GM18505 (cell line): ENCODE measurements around the gene SLC28A1.
"Not testable (repeated sequence)": the region's sequence is repeated elsewhere in the genome, so short reads cannot be mapped to it uniquely, and the experiment has no call there.

Experiments used
- ATAC-seq: cut with Tn5 transposase; IDR thresholded peaks from one replicate; pipeline ENCODE4 v1.9.1; 2021; ENCODE audit not compliant: unreplicated experiment
- POLR2A ChIP-seq: IDR thresholded peaks from 4 replicates; pipeline ENCODE4 v1.6.1; 2011; ENCODE audit warnings: borderline replicate concordance; ENCODE audit not compliant: insufficient read depth, insufficient read length; ENCODE audit errors: extremely low read depth

Gene SLC28A1

DNA sequence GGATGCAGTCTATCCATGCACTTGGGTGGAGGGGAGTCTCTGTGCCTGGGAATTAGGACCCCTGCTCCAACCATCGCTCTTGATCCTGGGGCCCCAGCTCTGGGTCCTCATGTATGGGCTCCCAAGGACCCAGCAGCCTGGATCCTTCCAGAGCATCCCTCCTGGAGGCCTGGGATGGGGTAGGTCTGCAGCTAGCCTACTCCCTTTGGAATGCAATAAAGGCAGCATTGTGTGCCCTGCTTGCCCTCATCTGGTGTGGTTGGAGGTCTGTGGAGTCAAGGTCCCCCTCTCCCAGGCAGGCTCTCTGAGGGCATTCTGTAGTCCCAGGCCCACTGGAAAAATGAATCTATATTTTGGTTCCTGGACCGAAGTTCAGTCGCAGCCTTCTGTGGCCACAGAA lies 15.0 kb upstream of the SLC28A1 start:
- TF ChIP-seq POLR2A: no peak
- no peak for ATAC-seq

DNA sequence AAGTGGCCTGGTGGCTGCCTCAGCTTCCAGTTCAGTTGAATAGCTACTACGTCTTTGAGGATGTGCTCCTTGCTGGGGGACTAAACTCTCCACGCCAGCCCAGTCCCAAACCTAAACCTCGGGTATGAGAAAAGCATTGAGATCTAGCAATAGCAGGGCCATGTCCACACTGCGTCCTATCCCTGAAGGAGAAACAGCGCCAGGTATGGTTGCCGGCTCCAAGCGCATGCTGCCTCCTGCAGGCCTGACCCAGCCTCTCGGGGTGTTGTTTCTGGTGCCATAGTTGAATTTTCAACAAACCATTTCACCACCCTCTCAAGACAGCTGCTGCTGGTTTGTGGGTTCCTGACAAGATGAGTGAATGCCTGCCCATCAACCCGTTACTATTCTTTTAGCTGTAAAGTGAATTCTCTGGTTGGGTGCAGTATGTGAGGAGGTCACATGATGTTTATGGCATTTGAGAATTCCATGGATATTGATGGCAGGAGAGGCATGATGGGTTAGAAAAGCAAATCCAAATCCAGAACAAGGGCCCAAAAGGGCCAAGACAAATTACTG lies 13.0 kb upstream of the SLC28A1 start:
- no peak for TF ChIP-seq POLR2A
- no peak for ATAC-seq

DNA sequence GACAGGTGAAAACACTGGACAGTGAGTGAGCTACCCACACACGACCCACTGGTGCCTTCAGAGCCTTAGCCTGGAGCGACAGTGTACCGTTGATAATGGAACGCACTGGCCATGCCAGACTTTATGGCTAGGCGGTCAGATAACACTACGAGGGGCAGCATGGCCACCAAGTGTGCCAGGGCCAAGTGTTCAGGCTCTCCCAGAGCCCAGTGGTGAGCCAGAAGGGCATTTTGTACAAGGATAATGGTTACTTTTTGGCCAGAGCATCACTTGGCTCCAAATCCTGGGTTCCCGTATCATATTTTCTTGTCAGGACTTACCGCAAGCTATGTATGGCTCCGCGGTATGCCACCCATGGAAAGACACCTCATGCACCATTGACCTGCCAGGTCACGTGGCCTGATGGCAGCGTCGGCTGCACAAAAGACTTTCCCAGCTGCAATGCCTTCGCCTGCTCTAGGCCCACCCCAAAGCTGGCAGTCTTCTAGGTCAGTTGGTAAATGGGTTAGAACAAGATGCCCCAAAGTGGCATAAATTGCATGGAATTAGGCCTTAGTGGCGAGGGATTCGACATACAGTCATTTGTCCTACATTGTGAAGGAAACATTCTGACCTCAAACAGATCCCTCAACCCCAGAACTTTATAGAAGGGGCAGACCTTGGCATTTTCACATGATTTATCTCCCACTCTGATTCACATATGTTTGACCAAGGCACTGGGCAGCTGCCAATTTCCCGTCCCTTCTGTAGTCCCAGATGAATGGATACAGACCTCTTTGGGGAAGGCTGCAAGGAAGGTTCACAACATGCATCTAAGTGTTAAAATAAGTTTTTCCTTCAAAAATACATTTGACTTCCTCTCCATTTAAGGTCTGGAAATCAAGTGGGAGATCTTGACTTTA lies 12.2 kb upstream of the SLC28A1 start:
- no peak for ATAC-seq
- no peak for TF ChIP-seq POLR2A

DNA sequence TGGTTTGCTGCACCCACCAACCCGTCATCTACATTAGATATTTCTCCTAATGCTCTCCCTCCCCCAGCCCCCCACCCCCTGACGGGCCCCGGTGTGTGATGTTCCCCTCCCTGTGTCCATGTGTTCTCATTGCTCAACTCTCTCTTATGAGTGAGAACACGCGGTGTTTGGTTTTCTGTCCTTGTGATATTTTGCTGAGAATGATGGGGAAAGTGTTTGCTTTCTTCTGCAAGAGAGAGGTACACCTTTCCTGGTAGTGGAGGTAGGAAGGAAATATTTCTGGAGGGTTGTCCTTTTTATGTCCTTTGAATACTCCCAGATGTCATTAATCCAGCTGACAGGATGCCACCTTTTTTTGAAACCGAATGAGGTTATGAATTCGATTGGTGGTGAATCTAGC lies 10.5 kb upstream of the SLC28A1 start:
- no peak for TF ChIP-seq POLR2A
- ATAC-seq: no peak

DNA sequence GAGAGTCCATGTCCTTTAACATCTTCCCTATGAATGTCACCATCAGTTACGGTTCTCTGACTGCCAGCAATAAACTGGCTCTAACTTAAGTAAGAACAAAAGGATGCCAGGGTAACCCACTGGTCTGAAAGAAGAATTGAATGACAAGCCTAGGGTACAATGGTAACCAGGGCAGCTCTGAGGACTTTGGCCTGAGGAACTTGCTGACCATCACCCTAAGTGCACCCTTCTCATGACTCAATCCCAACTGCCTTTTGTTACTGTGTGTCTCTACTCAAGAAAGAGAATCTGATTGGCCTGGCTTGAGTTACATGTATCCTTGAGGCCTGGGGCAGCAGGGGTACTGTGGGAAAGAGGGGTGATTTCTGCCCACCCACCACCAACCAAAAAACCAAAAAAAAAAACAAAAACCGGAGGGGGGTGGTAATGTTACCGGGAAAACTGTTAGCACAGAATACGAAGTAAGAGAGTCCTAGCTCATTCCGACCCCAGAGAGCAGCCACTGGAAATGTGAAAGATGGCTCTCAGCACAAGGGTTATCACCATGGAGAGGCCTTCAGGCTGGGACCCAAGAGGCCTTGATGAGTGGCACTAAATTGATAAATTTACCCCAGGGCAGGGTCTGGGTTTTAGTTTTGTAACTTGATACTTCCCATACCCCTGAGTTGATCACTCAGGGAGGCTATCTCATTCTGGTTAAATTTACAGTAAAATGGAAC lies 9.3 kb upstream of the SLC28A1 start:
- ATAC-seq: no peak
- no peak for TF ChIP-seq POLR2A

DNA sequence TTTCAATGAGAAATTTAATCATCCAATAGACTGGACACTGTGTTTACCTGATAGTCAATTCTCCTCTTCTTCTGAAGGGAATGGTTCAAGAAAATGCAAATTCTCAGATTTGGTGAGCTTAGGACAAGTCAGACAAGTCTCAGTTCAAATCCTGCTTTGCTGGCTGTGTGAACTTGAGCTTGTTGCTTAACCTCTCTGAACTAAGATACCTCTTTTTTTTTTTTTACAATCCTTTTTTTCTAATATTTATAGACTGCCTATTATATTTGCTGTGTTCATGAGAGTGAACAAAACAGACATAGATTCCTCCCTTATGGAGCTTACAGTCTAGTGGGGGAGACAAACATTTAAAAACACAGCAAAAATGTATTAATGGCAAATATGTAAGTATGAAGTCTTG lies 8.2 kb upstream of the SLC28A1 start:
- no peak for ATAC-seq
- no peak for TF ChIP-seq POLR2A

DNA sequence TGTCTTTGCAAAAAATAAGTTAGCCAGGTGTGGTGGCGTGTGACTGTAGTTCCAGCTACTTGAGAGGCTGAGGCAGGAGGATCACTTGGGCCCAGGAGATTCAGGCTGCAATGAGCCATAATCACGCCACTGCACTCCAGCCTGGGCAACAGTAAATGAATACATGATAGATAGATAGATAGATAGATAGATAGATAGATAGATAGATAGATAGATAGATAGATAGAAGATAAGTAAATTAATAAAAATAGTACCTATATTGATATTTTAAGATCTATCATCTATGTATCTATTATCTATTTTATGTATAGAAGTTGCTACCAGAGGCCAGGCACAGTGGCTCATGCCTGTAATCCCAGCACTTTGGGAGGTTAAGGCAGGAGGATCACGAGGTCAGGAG lies 6.8 kb upstream of the SLC28A1 start:
- not testable (repeated sequence) for ATAC-seq

DNA sequence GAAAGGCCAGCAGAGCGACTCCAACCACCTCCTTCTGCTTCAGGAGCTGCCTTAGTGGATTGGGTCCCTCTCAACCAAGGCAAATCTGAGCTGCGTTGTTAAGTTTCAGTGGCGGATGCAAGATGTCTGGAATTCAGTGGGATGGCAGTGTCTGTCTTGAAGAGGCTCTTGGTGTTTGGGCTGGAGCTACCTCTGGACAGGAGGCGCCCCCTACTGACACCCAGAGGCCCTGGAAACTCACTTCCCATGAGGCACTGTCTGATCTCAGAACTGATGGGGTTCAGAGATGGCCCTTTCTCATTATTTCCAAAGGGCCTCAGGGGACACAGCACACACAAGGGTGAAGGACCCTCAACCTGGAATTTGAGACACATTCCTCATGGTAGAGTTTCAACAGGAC lies 6.0 kb upstream of the SLC28A1 start:
- no peak for ATAC-seq
- TF ChIP-seq POLR2A: no peak

DNA sequence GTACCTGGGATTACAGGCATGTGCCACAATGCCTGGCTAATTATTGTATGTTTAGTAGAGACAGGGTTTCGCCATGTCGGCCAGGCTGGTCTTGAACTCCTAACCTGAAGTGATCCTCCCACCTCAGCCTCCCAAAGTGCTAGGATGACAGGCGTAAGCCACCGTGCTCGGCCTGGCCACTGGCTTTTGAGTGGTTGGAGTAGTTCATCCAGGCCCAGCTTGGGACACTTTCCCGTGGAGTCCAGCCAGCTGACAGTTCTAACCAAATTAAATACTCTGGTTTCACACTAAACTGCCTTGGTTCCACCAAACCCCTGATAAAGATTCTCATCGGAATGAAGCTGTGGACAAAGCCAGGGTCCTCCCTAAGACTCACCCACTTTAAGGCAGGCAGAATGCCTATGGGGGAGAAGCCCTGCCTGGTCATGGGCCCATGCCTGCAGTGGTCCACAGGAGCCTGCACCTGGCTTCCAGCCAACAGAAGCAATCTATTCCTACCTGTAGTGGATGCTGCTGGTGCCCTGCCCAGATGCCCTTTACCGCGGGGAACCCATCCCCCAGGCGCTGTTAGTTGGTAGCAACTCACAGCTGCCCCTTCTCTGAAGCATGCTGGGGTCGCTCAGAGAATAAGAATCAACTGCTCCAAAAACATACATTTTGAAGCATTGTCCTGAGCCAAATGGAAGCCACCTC lies 5.2 kb upstream of the SLC28A1 start:
- TF ChIP-seq POLR2A: no peak
- no peak for ATAC-seq

DNA sequence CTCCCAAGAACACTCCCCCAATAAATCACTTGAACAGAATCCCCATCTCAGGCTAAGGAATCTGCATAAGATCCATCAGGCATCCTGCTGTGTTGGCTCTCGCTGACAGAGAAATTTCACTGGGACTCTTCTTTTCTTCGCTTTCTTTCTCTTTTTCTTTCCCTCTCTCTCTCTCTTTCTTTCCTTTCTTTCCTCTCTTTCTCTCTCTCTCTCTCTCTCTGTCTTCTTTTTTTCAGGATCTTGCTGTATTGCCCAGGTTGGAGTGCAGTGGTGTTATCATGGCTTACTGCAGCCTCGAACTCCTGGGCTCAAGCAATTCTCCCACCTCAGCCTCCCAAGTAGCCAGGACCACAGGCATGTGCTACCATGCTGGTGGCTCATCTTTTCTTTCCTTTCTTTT lies 4.5 kb upstream of the SLC28A1 start:
- TF ChIP-seq POLR2A: no peak
- ATAC-seq: no peak

DNA sequence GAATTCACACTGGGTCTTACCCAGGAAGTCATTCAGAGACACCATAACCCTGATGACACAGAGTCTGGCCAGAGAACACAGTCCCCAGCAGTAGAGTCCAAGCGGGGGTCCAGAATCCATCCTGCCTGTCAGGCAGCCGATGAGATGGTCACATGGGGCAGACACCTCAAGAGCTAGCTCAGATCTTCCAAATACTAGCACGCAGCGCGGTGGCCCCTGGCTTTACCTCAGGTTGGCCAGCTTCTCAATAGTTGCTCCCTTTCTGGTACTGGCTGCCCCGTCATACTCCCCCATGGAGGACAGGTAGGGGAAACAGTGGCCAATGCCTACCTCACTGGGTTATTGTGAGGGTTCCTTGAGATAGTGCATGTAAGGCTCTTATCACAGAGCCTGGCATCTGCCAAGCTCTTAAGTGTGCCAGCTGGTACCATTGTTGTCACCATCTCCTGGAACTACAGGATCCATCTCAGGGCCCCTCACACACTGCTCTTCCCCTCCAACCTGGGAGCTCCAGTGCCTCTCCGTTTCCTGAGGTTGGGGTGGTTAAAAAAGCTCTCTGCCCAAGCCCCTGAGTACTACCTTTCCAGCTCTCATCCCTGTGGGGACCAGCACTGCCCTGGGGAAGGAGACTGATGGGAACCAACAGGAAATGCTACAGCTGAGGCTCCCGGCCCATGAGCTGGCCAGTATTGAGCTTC lies 3.5 kb upstream of the SLC28A1 start:
- ATAC-seq: no peak
- no peak for TF ChIP-seq POLR2A

DNA sequence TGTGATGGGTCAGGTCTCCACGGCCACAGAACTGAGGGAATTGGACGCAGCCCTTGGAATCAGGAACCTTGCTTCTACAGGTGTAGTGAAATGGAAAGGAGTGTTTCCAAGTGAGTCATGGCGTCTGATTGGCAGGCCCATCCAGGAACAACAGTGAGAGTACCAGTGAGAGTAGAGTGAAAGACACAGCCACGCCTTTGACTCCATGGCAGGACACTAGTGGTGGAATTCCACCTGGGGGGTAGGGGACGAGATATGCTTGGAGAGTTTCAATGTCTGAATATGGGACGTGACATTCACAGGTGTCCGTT lies 3.0 kb upstream of the SLC28A1 start:
- ATAC-seq: no peak
- TF ChIP-seq POLR2A: no peak

DNA sequence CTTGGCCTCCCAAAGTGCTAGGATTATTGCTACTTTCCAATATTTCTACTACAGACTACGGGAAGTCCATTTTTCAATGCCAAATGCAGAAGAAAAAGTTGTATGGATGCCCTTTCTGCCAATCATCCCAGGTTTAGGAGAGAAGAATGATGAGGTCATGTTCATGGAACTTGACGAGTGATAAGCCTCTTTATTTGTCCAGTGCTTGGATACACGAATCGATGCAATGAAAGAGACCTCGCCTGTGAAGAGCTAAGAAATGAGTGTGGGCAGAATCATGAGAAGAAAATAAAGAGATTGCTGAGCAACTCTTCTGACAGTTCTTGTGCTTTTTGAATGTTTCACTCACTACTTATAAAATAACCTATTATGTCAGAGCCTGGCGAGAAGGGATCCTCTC lies 996 bp upstream of the SLC28A1 start:
- no peak for ATAC-seq
- no peak for TF ChIP-seq POLR2A

DNA sequence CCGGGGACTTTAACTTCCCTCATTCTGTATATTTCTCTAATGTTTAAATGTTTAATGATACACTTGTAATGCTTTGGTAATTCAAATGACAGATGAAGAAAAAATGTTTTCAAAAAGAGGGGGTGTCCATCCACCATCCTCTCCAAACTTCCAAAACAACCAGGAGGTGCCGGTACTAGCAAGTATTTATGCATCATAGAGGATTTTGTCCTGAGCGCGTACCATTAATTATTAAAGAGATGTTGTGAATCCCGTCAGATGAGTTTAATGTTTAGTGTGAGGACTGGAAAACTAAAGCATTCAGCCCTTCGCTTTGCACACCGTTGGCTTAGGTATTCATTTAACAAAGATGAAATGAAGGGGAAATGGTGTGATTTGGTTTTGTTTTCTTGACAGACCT lies 1.3 kb downstream of the SLC28A1 start:
- ATAC-seq: no peak
- TF ChIP-seq POLR2A: no peak
